Activated CD4-positive, alpha-beta T cell treated with anti-CD3 and anti-CD28 coated beads, Interleukin-2, Interleukin-6, amounts not matched to agents 100 ng/mL and 50 ng/mL, durations not matched to agents 16 hours and 8 hours (primary cell): ENCODE measurements around the gene POFUT2.

ENCODE experiments used
- DNase-seq: peaks from one replicate; pipeline ENCODE4 v3.0.0-alpha.2; 2020

Gene POFUT2

DNA sequence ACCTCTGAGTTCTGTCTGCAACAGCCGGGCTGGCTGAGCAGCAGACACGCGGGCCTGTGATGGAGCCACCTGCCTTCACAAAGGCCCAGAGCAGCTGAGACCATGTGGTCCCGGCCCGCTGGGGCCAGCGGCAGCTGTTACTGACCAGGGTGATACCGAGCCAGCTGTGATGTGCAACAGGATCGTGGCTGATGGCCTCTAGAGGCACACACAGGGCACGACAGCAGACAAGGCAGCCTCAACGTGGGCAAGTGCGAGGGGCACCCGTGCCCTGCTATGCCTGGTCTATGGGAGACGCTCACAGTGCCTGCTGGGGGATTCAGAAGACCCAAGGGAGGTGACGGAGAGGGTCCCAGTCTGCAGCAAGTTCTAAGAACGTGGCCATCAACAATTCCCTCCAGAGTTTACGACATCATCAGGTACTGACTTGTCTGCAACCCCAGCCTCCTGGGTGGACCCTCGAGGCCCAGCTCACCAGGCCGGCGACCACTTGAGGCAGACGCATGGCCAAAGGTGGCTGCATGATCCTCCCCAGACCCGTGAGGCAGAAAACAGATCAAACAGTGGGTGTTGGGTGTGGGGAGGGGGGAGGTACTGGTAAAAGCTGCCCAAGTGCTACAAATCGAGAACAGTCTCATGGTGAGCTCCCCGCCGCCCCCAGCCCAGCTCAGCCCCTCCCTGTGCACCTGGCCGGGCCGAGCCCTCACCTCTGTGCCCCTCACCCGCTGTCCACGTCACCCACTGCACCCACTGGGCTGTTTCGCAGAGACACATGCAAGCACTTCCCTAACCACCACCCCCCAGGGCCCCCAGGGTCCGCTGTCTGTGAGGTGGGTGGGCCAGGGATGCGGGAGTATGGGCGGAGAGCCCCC is 6.0 kb downstream of the POFUT2 start:
- DNase-seq: no peak

DNA sequence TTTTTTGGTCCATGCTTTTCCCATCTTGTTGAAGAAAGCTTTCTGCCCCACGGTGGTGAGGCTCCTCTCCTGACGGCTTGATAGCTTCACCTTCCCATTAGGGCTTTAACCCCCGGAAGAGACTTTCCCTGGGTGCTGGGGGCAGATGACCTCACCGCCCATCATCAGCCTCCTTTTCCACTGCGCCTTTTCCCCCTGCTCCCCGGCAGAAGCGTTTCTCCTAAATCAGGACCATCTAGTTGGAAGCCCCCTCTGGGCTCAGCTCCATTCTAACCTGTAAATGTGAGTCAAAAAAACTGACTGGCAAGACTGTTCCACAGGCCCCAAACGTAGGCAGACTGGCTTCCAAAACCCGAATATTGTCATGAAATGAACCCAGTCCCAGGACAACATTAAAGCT is 6.7 kb downstream of the POFUT2 start:
- DNase-seq: no peak

DNA sequence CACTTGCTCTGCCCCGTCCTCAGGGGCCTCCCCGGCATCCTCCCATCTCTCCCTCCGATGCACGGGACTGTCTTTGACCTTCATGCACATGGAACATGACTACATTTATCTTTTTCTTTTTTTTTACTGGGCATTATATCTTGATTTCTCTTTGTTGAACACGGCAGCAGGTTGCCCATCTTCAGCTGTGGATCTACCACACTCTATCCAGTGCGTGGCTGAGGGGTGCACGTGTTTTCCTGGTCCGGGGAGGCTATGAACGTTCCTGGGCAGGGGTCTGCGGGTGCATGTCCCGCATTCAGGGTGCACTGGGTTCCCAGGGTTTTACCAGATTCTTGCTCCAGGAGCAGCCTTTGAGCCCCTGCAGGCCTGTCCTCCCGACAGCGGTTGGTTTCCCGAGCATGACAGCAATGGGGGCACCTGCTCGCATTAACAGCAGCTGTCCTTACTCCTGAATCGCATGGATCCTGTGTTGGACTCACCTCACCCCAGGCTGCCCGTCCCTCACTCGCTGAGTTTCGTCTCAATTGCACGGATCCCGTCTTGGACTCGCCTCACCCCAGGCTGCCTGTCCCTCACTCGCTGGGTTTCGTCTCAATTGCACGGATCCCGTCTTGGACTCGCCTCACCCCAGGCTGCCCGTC is 7.4 kb downstream of the POFUT2 start:
- DNase-seq: no peak

DNA sequence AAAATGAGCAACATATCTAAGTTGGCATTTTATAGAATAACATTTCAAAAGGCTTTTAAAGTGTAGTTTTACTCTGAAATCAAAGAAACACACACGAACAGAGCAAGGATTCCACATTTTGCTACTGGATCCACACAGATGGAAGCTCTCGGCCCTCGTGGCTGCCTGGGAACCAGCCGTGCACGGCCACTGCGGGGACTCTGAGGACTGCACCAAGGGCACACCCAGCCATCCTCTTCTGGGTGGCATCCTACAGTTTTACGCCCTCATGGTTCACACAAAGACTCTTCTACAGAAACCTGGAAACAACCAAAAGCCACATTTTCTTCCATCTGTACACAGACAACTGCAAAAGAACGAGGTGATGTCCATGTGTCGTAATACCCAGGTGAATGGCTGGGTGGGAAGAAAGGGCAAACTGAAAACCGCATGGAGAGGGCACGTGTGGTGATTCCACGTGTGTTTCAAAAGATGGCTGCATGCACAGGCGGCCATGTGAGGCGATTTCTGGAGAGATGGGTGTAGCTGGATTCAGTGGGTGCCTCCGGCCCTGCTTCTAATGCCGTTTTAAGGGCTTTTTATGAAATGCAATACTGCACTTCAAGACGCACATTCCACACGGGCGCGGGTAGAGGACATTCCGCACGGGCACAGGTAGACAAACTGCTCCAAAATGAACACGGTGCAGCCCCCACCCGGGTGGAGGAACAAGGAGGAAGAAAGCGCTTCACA is 8.1 kb downstream of the POFUT2 start:
- no peak for DNase-seq

DNA sequence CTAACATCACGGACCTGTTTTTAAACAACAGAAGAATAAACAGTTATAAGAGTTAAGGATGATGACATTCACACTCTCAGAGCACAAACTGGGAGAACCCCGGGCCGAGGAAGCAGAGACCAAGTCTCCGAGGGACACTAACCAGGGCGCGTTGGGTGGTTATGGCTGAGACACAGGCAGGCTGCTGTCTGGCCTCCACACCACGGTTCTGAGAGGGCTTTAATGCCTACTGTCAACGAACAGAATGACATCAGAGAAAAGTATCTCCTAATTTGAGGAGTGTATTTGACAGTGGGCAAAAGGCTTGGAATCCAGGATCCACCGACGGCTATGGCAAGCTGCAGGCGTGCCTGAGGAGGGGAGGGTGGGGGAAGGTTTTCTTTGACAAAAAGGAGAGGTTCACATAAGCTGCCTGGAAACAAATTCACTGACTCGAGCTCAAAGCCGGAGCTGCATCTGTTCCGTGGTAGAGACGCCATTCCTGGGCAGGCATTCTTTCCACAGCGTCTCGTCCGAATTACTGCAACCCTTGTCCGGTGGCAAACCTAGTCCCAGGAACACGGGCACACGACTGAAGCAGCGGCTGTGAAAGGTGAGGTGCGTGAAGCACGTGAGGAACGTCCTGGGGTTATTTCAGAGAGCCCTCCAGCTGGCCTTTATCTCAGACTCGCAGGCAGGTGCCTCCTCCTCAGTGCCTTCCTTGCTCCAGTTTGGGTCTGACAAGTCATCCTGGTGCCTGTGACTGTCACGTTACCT is 9.4 kb downstream of the POFUT2 start:
- no peak for DNase-seq

DNA sequence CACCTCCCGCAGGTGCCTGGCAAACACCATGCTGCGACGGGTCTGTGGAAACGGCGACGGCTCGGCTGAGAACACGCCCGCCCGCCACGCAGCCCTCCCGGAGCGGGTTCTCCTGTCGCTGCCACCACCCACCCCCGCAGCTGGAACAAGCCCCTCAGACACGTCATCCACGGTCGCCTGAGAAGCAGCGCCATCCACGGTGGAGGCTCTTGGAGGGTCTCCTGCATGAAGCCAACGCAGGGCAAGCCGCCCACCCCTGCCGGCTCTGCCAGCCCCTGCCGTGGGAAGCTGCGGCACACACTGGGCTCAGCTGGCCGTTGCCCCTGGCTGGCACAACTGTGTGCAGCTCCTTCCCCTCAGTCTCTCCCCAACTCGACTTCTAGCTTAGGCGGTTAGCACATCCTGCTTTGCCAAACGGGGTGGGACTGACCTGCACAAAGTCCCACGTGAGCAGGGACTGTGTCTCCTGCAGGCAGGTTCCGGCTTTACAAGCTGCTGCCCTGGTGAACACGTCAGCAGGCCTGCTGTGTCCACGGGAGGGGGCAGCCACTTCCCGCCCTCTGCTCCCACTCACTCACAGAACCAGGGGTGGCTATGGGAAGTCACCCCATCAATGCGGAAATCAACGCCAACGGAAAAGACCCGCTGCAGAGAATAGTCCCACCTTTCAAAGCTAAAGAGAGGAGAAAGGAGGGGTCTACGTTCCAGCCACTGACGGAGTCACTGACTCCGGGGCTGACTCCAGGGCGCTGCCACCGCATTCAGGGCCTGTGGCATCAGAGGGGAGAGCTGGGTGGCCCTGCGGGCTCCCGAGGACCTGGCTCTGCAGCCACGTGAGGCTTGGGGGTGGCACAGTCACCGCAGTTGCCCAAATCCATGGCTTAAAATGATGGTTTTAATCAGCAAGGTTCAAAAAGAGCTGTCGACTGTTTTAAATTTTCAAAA is 10.3 kb downstream of the POFUT2 start:
- DNase-seq: no peak

DNA sequence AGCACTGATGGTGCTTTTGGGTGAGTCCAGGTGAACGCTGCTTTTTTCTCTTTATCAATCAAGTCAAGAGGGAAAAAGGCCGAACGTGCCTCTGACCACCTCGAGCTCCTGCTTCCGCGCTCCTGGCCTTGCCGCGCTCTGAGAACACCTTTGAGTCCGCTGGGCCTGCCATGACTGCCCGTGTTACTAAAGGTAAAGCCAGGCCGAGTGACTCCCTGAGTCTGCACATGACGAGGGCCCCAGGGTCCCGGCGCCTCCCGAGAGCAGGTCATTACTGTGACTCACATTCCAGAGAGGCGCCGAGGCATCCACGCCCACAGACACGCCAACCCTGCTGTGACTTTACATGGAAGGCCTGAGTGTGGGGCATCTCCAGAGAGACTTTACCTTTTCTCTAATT is 11.1 kb downstream of the POFUT2 start:
- DNase-seq: no peak

DNA sequence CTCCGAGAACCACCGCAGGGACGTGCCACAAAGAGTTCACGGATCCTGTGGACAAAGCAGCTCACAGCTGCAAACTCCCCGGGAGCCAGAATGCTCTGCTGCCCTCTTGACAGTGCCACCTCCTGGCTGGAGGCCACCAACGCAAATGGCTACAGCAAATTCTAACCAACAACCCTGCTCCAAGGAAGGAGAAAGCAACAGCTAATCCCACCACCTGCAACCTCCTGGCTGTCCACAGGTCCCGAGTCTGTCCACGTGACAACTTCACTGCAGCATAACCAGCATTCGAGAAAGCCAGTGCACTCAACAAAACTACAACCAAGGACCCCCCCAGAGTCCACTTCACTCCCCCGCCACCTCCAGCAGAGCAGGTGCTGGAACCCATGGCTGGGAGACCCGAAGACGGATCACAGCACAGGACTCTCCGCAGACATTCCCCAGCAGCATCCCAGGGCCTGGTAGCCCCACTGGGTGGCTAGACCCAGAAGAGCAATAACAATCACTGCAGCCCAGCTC is 17.3 kb downstream of the POFUT2 start:
- no peak for DNase-seq

DNA sequence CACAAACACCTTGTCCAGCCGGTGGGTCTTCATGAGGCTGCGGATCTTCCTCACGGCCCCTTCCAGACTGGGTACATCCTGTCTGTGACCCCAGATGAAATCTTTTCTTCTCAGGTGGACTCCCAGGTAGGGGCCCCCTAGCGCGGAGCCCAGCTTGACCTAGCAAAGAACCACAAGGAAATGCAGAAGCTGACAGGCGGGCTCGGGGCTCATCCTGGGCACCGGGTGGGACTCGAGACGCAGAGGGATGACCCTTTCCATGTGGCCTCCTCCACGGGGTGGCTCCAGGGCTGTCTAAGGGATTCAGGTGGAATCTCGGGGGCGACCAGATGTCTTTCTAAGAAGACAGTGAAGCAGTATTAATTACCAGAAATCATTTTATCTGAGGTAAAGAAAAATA is 17.8 kb downstream of the POFUT2 start:
- no peak for DNase-seq

DNA sequence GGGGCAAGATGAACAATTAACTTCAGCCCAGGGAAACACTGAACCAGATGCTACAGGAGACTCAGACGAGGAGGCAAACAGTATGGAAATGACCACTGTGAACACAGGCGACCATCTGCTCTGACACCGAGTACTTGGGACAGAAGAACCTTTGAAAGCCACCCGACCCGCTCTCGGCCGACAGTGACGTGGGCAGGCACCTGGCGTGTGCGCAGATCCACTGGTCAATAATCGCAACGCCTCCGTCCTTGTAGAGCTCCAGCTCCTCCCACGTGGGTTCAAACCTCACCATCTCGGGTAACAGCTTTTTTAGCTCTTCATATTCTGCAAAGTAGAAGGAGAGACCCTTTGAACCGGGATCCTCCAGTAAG is 20.3 kb downstream of the POFUT2 start:
- DNase-seq: no peak

DNA sequence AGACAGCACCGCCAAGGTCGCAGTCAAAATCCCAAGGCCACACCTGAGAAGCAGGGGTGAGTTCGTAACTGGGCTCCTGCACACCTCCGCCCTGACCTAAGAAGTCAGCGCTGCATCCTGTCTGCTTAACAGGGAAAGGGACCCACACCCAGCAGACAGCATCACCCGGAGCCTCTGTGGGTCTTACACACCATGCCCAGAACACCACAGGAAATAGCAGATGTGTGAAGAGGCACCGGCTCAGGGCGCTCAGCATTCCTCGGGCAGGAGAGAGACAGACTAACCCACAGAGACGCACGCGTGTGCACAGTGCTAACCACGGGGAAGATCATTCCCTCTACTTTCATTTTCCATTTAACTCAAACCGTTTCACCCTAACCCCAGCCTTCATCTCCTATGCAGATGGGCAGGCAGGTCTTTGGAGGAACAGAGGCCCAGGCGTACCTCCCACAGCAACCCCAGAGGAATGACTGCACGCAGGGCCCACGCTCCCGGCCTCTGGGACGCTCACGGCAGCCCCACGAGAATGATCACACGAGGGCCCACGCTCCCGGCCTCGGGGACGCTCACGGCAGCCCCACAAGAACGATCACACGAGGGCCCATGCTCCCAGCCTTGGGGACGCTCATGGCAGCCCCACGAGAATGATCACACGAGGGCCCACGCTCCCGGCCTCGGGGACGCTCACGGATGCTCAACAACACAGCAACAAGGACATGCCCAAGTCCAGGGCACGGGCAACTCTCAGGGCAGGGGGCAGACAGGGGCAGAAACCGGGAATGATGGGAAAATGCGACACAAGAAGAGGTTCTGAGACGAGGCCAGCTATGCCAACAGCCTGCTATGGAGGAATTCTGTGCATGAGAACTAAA is 20.9 kb downstream of the POFUT2 start:
- DNase-seq: peak; percentile 79

DNA sequence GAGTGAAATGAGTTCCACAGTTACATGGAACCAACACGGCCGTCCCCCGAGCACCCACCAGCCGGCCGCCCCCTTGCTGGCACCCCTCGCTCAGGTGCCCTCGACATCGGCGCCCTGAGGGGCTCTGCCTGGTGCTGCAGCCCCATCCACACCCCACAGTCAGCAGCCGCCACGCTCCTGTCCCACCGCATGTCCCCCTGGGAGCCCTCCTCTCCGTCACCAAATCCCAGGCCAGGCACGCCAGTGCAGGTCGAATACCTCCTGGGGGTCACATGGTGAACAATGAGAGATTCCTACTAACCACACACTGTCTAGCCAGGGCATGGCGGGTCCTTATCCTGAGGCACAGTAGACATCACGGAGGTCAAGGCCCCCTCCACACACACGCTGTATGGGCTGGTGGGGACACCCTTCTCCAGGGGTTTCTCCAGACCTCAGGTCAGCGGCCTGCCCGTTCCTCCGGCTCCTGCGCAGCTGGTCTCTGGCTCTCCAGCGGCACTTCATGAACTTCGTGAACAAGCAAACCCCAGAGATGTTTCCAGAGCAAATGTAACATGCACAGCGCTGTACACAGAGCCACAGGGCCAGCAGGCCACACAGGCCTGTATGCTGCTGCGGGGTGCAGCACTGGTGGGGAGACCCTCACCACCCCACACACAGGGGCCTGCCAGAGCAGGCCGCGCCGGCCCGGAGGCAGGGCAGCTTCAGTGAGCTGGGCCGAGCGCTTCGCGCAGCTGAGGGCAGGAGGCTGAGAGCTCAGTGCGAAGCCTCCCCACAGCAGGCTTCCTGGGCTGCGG is 21.8 kb downstream of the POFUT2 start:
- DNase-seq: no peak

DNA sequence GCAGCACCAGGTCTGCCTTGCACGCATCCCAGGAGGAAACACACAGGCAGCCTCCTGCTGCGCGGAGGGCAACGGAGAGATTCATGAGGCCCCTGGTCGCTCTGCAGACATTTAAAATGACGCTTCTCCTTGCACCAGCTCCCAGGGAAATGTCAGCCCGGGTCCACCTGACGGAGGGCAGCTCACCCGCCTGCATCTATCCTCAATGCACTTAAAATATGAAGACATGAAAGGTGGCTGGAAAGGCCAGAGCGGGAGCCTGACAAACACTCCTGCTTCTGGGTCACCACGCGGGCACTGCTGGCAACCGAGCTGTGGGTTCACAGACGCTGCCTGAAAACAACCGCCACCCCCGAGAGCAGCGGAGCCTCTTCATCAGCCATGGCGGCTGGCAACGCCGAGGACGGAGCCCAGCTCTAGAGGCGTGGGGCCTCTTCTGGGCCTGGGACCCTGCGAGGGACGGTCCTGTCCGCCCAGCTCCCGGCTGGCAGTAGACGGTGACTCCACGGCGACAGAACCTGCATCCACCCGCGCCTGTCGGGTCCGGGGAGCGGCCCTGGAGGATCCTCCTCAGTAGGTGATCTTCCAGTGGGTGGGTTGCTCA is 22.7 kb downstream of the POFUT2 start:
- DNase-seq: no peak

DNA sequence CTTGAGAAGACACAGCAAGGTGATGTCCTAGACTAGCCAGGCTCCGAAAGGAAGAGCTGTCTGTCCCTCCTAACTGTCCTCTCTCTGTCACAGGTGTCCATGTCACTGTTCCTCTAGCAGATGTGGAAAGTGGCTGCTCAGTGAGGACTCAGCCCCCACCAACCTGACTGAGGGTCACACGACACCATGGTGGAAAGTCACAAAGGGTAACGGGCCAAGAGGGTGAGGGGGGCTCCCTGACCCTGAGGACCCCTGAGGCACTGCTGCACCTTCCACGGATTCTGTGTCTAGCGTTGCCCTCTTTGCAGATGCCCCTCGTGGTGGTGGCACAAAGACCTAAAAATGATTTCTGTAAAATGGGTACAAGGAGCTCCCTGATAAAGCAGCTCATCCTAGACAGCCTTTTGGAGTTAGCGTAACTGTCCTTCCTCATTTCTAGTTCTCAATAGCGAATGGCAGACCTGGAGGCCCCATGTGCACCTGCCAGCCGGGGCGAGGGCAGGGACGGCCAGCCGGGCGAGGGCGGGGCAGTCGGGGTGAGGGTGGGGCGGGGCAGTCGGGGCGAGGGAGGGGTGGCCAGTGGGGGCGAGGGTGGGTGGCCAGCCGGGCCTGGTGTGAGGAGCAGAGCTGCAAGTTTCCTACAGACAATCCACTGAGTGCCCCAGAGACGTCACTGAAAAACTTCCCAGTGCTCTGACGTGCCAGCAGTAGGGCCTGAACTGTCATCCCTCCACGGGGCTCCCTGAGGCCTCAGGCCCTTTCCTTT is 23.4 kb downstream of the POFUT2 start:
- DNase-seq: no peak

DNA sequence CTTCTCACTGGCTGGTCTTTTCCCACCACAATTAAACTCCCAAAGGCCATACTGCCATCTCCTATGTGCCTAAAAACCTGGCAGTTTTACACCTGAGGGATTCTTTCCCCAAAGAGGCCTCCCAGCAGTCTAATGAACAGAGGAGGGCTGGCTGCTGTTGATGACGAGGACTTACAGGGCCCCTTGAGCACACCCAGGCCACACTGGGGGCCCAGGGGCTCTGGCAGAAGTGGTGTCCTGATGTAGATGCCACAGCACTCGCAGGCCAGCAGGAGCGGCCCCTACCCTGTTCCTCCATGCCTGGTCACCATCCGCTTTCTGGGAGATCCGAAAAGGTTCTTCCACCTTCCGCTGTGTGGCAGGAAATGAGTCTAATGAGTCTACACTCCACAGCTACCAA is 24.2 kb downstream of the POFUT2 start:
- DNase-seq: no peak

DNA sequence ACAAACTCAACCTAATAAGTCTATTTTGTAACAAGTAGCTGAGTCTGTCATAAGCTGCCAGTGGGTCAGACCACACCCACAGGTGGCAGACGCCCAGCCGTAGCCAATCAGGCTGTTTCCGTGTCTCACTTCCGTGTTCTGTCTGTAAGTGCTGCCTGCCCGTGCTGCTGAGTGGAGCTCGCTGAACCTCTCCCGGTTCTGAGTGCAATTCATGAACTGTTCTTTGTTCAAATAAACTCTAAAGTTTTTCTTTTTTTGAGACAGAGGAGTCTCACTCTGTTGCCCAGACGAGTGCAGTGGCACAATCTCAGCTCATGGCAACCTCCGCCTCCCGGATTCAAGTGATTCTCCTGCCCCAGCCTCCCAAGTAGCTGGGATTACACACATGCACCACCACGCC is 25.1 kb downstream of the POFUT2 start:
- no peak for DNase-seq

DNA sequence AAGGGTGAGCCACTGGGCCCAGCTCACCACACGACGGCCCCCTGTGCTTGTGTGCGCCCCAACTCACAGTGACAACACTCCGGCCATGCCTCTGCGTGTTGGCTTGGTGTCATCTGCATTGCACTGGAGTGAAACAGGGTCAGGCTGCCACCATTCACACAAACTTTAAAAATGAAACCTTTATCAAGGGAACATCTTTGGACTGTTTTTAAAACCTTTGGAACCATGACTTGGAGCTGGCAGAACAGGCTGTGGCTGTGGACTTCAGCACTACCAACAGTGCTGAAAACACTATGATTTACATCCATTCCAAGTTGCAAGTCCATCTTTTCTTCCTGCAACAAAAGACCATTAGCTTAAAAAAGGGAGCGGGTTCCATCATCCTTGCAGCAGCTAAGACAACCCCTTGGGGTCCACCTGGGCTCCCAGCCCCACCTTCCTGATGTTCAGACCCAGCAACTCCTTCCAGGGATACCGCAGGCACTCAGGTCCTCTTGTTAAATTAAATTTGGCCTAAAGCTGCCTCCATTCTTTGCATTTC is 25.6 kb downstream of the POFUT2 start:
- DNase-seq: no peak

DNA sequence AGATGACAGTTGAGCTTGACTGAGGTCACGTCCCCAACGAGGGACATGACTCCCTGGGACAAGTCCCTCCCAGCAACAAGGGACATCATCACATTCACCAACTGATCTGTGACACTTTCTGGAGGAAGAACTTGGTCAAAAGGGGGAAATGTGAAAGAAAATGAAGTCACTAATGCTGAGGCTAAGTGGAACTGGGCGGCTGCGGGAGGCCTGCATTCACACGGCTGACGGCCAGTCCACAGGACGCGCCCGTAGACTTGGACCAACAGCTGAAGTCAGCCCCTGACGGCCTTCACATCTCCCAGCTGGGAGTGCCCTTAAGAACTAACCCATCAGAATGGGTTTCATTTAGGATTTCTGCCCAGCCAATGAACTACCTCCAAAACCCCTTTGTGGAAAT is 26.6 kb downstream of the POFUT2 start:
- DNase-seq: no peak
